ENCODE data around the gene CCDC85B.
A peak's percentile ranks its signal among the peaks of the same experiment; 100 is the strongest.

Gene CCDC85B

GRCh38 chr11:65857853-65858680 lies 32.4 kb upstream of the CCDC85B start, which contains the start of gene CFL1:
CFL1 (minus strand) TSS chr11:65858180; CDS start chr11:65858099, 81 bp downstream.
- DNase-seq, result peak; percentile 98

- no peak for DNase-seq
Observed at GRCh38 chr11:65858681-65859087, 31.8 kb upstream of the CCDC85B start.

GRCh38 chr11:65859095-65859811 lies 31.2 kb upstream of the CCDC85B start:
- peak; percentile 99 for DNase-seq

- no peak for DNase-seq
Observed at GRCh38 chr11:65859812-65860277, 30.6 kb upstream of the CCDC85B start.

- DNase-seq, result peak; percentile 99
Observed at GRCh38 chr11:65860278-65861164, 30.0 kb upstream of the CCDC85B start, which contains the start of gene MUS81. MUS81 (plus strand) TSS chr11:65860433; CDS start chr11:65860754, 321 bp downstream.

GRCh38 chr11:65861165-65861505 lies 29.3 kb upstream of the CCDC85B start:
- DNase-seq, result peak; percentile 57

- no peak for DNase-seq
Observed at GRCh38 chr11:65861533-65862183, 28.8 kb upstream of the CCDC85B start.

- DNase-seq, result no peak
Observed at GRCh38 chr11:65862191-65862735, 28.2 kb upstream of the CCDC85B start.

GRCh38 chr11:65862941-65863888 lies 27.3 kb upstream of the CCDC85B start:
- DNase-seq, result no peak

GRCh38 chr11:65863889-65864705 lies 26.4 kb upstream of the CCDC85B start:
- no peak for DNase-seq

GRCh38 chr11:65864706-65865471 lies 25.6 kb upstream of the CCDC85B start:
- no peak for DNase-seq

GRCh38 chr11:65865550-65866172 lies 24.8 kb upstream of the CCDC85B start:
- DNase-seq, result no peak

GRCh38 chr11:65866509-65867283 lies 23.8 kb upstream of the CCDC85B start:
- no peak for DNase-seq

- peak; percentile 65 for DNase-seq
Observed at GRCh38 chr11:65867284-65868071, 23.0 kb upstream of the CCDC85B start.

- DNase-seq, result peak; percentile 29
Observed at GRCh38 chr11:65868076-65868667, 22.3 kb upstream of the CCDC85B start.

GRCh38 chr11:65868907-65869306 lies 21.6 kb upstream of the CCDC85B start:
- DNase-seq, result no peak
